ENCODE data around the gene PHC3.
"Not testable (repeated sequence)": the region's sequence is repeated elsewhere in the genome, so short reads cannot be mapped to it uniquely, and the experiment has no call there.

PHC3 gene

DNA sequence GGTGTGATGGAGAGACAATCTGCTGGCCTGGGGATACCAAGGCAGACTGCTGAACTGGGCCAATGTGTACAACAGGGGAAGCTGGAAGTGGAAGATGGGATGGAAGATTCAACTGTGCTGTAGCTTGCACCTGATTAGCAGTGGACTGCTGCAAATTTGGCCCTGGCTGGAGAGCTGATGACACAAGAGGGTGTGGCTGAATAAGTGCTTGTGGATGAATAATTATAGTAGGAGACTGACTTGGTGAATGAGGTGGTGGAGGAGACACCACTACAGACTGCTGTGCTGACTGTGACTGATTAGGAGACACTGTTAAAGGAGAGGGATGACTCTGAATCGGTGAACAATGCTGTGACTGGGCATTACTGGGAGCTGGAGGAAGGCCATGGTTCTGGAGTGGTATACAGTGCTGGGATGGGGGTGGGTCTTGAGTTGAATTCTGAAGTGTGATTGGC, 52.5 kb downstream of the PHC3 start:
- no peak for DNase-seq (ENCODE audit: low read depth)

DNA sequence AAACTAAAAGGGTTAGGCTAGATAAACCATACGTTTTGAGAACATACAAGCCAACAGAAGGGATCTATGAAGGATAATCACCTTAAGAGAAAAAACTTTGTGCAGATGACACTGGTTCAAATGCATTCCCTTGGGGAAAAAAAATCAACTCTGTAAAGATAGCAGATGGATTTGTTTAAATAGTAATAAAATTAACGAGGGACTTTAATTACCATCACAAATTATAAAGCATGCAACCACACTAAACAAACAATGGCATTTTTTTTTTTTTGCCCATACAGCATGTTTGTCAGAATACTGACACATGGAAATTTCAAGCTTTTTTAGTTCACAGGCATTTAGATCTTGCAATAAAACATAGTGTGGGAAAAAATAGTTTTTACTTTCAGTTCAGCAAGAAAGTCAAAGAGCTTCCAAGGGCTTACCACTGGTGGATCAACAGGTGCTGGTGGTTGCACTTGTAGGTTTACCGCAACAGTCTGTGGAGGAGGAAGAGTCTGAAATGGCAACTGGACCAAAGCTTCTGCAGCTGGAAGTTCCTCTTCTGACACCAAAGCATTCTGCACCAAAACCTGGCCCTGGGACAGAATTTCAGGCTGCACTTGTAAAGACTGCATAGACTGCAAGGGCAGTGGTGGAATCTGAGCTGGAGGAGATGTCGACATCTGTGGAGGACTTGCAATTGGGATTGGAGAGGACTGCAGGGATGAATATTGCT, 53.1 kb downstream of the PHC3 start:
- DNase-seq (ENCODE audit: low read depth): no peak

DNA sequence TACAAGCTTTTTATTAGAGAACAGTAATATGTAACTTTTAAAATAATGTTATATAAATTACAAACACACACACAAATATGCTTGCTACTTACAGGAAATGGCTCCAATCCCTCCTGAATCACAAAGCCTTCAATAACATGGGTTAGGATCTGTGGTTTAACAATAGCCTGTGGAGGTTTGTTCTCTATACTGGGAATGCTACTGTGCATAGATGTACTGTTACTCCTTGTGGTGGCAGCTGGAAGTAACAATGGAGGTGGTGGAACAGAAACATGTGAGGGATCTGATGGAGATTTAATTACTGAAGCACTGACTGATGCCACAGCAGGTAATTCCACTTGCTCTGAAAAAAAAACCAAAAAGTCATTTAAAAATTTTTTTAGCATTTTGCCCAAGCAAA, 64.4 kb downstream of the PHC3 start:
- DNase-seq (ENCODE audit: low read depth): no peak

DNA sequence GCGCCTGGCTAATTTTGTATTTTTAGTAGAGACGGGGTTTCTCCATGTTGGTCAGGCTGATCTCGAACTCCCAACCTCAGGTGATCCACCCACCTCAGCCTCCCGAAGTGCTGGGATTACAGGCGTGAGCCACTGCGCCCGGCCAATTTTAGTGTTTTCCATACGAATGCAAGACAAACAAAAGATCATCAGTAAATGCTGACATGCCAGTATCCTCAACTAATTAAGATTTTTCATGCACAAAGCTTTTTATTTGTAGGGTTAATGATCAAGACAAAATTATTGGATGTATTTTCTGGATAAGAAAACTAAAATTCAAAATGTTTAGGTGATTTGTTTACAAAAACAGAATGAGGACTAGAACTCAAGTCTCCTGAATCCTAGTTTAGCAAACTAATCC, 67.4 kb downstream of the PHC3 start:
- not testable (repeated sequence) for DNase-seq (ENCODE audit: low read depth)

DNA sequence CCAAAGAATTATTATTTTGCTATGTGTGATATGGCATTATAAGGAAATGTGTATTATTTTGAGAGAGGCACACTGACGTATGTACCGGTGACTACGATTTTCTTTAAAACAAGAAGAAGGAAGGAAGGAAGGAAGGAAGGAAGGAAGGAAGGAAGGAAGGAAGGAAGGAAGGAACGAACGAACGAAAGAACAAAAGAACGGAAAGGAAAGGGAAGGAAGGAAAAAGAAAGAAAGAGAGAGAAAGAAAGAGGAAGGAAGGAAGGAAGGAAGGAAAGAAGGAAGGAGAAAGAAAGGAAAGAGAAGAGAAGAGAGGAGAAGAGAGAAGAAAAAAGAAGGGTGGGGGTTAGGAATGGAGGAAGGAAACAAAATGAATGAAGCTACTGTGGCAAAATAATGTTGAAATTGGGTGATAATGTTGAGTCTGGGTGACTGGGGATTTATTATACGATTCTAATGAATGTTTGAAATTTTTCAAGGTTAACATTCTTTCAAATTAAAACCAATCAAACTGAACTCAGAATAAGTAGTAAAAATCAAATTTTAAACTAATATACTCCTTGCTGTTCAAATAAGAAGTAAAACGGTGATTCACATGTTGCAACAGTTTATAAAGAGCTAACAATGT, 70.3 kb downstream of the PHC3 start:
- no peak for DNase-seq (ENCODE audit: low read depth)

DNA sequence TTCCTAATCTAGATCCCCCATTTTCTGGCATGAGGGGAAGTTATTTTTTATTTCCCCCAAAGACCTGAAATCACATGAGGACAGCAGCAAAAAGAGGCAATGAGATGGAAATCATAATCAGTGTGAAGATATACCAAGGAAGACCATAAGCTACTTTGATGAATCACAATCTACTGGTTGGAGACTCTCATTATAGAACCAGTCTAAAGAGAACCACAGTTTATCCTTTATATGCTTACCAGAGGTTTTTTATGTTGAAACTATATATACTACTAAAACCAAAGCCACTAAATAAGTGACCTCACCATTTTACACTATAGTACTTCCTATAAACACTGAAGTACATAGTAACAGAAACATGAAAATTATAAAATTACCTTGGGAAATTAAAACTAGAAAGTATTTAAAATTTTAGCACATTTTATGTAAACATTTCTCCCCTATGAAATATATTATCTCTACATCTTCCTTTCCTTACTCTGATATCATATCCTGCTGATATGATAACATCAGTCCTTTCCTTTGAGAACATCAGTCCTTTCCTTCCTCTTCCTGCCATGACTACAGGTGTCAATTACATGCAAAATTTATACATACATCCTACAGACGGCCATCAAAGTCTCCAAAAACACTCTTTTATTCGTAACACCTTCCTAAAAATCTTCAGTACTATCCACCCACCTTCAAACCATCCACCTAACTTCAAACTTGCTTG, 71.8 kb downstream of the PHC3 start:
- no peak for DNase-seq (ENCODE audit: low read depth)

DNA sequence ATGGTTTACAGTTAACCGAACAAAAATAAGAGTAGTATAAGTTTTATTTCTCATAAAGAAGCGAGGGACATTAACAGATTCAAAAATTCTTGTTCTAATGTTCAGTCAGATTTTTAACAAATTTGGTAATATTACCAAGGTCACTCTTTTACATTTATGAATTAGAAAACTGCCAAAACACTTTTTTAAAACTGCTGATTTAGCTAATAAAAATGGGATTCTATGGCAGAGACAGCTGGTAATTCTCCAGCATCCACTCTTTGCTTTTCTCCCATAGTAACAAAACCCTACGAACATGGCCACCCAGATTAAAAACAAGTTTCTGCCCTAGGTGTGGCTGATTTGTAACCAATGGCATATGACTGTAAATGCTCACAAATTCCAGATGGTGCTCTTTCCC, 72.6 kb downstream of the PHC3 start:
- DNase-seq (ENCODE audit: low read depth): no peak

DNA sequence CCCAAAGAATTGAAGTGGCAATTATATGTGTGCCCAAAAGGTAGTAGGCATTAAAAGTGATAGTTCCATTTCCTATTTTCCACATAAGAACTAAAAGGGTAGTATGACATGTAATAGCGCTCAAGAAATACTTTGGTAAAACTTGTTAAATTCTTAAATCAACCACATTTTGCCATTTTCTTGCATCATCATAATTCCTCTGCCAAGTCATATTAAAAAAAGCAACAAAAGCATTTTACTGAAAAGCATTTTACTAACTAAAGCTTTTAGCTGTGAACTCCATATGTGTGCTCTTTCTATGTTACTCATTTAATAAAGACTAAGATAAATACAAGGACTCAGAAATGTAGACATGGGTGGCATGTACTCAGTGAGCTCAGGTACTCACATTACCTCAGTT, 73.6 kb downstream of the PHC3 start:
- no peak for DNase-seq (ENCODE audit: low read depth)

DNA sequence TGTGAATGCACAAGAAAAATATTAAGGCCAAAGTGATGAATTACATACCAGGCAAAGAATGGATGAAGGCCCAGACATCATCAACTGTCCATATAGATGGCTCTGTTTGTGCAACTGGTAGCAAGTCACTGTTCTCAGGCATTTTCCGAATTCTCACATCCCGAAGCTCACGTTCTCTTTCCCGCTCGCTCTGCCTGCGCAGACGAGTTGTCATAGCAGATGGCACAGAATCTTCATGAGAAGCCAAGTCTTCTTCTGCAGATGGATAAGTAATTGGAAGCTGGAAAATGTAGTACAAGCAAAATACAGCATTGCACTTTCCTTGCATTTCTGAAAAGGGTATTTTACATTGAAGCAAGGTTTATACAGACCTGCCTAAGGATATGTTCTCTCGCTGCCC, 79.1 kb downstream of the PHC3 start:
- no peak for DNase-seq (ENCODE audit: low read depth)

DNA sequence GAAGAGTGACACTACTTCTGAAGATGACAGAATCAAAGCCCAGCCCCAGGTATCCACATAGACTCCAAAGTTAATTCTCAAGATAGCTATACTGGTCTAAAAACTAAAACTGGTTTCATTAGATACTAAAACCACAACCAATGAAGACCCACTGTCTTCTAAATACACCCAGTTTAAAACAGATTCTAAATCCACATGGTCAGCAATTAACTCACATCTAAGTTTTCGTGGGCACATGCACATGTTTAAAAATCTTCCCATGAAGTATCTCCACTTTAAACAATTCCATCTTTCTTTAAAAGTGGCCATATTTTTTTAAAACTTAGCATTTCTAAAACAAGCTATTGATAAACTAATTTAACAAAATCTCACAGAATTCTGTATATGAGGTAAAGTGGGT, 80.6 kb downstream of the PHC3 start:
- DNase-seq (ENCODE audit: low read depth): no peak

DNA sequence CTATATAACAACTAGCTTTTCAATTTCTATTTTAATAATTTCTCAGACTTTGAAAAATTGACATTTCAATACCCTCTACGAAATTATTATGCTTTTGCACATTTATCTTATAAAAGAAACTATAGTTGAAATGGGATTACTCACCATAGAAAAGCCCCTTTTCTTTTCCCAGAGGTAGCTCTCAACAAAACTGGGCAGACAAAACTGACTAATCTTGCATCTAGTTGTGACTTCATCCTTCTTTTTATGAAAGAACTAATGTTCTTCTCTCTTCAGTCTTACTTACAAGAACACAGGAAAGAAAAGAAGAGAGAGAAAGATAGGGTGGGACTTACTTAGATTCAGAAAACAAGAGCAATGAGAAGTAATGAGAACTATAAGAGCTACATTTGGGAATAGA, 82.8 kb downstream of the PHC3 start:
- no peak for DNase-seq (ENCODE audit: low read depth)

DNA sequence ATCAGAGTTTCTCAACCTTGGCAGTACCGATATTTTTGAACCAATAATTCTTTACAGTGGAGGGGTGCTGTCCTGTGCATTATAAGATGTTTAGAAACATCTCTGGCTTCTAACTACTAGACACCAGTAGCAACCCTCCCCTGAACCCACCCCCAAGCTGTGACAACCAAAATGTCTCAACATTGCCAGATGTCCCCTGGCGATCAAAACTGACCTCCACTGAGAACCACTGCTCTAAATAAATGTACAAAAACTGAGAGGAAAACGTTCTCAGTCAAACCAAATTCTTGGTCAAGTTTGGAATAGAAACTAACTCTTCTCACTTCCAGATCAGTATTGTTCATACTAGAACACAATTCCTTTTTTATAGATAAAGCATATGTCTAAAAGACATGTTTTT, 85.2 kb downstream of the PHC3 start:
- no peak for DNase-seq (ENCODE audit: low read depth)

DNA sequence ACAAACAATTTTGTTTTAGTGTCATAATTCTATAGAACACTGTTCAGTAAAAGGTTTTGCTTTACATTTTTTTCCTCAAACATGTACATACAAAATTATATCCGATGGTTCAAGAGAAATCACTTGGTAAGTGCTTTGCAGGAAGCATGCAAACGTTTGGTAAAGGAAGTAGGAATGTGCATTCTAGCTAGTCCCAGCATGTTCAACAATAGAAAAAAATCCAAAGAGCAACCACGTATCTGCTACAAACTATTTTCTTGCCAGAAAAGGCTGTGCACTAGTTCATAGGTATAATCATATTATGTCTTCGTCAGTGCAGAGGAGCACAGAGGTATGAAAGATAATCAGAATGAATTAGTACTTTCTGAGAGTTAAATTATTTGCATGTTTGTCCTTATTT, 85.8 kb downstream of the PHC3 start:
- DNase-seq (ENCODE audit: low read depth): no peak

DNA sequence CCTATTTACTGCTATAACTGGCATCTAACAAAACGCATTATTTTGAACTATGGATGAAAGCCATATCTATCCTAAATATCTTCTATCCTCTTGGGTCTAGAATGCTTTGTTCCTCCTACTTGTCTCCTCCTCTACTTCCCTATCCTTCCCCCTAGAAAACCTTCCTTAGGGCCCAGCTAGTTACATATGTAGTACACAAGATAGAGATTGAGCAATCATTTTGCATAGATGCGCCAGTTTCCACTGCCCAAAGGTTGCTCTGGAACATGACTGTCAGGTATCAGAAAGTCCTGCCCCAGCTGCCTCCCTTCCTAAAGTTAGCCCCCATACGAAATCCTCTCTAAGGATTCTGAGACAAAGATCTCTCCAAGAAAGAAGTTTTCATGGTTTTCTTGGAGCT, 88.6 kb downstream of the PHC3 start:
- no peak for DNase-seq (ENCODE audit: low read depth)

DNA sequence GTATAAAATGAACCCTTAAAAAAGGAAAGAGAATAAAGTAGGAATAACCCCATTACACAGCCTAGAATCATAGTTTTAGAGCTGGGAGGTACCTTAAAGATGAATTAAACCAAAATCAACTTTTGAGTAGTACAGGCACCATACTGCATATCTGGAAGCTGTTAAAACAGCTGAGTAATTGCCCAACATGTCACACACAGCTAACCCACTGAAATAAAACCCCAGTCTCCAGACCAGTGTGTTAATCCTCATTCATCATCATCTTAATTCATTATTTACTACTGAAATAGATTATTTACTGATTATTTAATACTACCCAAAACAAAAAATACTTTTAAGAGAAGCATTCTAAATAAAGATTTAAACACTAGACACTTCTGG, 90.9 kb downstream of the PHC3 start:
- DNase-seq (ENCODE audit: low read depth): no peak

DNA sequence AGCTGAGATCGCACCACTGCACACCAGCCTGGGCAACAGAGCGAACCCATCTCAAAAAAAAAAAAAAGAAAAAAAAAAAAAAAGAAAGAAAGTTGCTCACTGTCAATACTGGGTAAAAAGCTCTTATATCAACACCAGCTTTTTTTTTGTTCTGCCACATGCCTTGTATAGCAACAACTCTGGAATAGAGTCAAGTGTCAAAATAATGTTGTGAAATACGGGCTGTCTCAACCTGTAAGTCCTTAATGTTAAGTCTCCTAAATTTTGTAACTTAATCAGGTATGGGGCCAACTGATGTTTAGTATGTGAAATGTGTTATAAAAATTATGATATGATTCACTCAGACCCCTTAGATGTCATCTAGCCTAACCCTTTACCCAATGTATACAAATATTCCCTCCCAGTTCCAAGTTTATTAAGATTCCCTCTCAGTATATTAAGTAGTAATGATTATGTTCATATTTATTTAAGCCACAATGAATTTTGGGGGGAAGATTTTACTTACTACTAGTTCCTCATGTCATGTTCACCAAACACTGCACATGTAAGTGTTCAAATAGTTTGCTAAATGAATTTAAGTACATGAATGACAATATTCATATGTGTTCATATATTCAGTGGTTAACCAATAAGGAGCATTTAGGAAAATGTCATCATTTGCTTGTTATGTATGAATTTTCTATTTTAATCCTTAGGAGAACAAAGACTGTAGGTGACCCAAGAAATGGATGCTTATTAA, 91.5 kb downstream of the PHC3 start:
- no peak for DNase-seq (ENCODE audit: low read depth)

DNA sequence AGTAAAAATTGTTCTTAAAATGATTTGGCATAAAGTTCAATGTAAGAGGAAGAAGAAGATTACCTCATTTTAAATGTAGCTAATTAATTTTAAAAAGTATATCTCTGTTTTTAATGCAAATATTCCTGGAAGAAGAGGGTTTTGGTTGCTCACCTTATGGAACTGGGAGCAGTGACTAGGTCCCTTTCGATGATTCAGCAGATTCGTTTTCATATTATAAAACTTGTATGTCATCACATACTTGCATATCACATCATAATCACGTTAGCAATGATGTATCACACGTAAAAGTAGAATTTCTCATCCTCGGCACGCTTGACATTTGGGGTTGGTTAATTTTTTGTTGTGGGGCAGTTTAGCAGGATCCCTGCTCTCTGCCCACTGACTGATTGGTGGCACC, 96.1 kb downstream of the PHC3 start:
- DNase-seq (ENCODE audit: low read depth): no peak

DNA sequence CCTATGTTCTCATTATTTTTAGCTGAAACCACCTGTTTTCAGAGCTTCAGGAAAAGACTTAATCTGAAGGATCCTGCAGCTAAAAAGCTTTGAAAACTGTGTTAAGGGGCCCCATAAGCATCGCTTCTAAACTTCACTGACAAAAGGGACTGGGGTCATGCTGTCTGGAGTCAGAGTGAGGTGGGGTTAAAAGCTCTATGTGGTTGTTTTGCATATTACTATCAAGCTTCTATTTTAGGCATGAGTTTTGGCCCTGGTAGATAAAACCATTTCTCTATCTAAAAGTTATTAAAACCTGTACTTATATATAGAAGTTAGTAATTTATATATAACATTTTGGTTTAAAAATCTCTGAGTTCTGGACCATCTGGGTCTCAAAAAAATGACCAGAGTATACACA, 98.2 kb downstream of the PHC3 start:
- no peak for DNase-seq (ENCODE audit: low read depth)

DNA sequence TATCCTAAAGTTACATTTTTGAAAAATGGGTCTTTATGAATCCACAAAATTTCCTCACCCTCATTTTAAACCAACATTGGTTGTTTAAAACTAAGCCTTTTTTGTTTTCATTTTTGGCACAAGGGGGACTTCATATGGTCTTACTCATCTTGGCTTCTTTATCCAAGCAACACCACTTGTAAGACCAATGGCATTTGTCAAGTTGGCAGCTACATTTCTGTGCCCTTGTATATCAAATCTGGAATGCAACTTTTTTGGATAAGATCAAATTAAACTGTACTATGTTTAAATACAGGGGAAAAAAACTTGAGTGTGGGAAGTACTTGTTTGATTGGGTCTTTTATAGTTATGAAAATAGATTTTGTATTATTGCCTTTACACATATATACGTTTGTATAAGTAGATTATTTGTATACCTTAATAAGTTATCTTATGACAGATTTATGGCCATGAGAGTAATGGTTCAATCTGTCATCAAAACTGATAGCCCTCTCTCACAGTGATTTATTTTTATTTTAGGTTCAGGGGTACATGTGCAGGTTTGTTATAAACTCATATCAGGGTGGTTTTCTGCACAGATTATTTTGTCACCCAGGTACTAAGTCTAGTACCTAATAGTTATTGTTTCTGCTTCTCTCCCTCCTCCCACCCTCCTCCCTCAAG, 100.3 kb downstream of the PHC3 start:
- no peak for DNase-seq (ENCODE audit: low read depth)

DNA sequence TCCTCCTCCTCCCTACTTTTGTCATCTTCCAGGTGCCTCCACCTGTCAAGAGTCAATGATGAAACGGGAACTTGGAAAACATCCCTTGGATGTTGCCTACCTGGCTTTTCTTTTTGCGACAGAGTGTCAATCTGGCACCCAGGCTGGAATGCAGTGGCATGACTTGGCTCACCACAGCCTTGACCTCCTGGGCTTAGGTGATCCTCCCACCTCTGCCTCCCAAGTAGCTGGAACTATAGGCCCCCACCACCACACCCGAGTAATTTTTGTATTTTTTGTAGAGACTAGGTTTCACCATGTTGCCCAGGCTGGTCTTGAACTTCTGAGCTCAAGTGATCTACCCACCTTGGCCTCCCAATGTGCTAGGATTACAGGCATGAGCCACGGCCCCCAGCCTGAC, 100.9 kb downstream of the PHC3 start:
- DNase-seq (ENCODE audit: low read depth): no peak

DNA sequence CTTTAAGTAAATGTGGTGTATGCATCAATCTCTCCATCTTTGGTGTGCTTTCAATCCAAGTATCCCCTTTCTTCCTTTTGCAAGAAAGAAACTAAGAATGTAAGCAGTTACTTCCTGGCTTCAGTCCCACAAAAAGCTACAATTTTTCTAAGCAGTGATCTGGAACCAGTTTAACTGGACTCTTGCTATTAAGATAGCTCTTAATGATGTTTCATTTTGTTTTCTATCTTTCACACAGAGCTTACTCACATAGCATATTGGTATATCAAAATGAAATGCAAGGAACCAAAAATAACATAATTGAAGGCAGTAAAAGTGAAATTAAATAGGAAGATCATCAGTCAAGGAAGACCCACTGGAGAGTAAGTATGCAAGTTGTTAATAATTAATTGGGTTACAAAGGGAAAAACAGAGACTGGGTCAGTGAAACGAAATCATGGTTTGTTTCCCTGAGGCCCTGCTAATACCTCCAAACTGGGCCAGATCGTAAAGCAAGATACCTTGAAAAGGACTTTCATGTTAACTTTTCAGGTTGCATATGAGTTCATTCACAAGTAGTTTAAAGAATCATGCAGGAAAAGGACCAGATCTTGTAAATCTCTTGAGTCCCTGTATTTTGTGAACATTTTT, 101.9 kb downstream of the PHC3 start:
- DNase-seq (ENCODE audit: low read depth): no peak
